Sigmoid colon (tissue), 7 donors: Measurements from ENCODE around the gene TEDC1. TPM values are rescaled to one million over a fixed set of nuclear protein-coding genes. Genes with fewer than 3 reads are reported as not detected.

Experiments
- DNase-seq: peaks from one replicate; pipeline ENCODE4 v3.0.0-alpha.2; 2019
- H3K27ac ChIP-seq, 4 donors: fragments of 200-600 bp; sonication (generic); one replicate each; pipeline ENCODE4 v1.5.1; 2016 to 2019; ENCODE audit warnings: mild to moderate bottlenecking in 1 of 4
- H3K27me3 ChIP-seq, 3 donors: fragments of 200-600 bp; sonication (generic); one replicate each; pipeline ENCODE4 v1.5.1; 2019; ENCODE audit warnings: mild to moderate bottlenecking in 1 of 3
- H3K36me3 ChIP-seq, 4 donors: fragments of 200-600 bp; sonication (generic); one replicate each; pipeline ENCODE4 v1.5.1; 2016 to 2019
- H3K4me1 ChIP-seq, 4 donors: fragments of 200-600 bp; sonication (generic); one replicate each; pipeline ENCODE4 v1.5.1; 2017 to 2019
- H3K4me3 ChIP-seq, 4 donors: fragments of 200-600 bp; sonication (generic); one replicate each; pipeline ENCODE4 v1.5.1; 2017 to 2019; ENCODE audit warnings: mild to moderate bottlenecking in 2 of 4, moderate library complexity in 1 of 4
- H3K9me3 ChIP-seq, 4 donors: fragments of 200-600 bp in 3 of 4; sonication (generic) in 3 of 4; one replicate each; pipeline versions ENCODE4 v1.5.1 to v1.6.1; 2013 to 2019
- CTCF ChIP-seq, 4 experiments: fragments of 450-650 bp in 3 of 4; fragments of 200-600 bp in 1 of 4; IDR thresholded peaks; one replicate each; pipeline ENCODE4 v1.5.1; 2016 to 2019; ENCODE audit warnings: antibody characterized with exemption in 4 of 4, mild to moderate bottlenecking in 3 of 4, moderate library complexity in 2 of 4
- EP300 ChIP-seq, 4 donors: sonication (generic); formaldehyde crosslinking; IDR thresholded peaks; one replicate each; pipeline ENCODE4 v1.6.1; 2017; ENCODE audit warnings: antibody characterized with exemption in 4 of 4
- POLR2A ChIP-seq, 2 donors: fragments of 450-650 bp; IDR thresholded peaks; one replicate each; pipeline ENCODE4 v1.6.1; 2016; ENCODE audit warnings: antibody characterized with exemption in 2 of 2, mild to moderate bottlenecking in 2 of 2, moderate library complexity in 2 of 2
- POLR2AphosphoS5 ChIP-seq, 4 donors: sonication (generic); formaldehyde crosslinking; IDR thresholded peaks; one replicate each; pipeline ENCODE4 v1.6.1; 2017; ENCODE audit warnings: antibody characterized with exemption in 4 of 4
- WGBS, 2 donors: extraction: QIAGEN DNeasy Blood & Tissue Kit; methylation state at CpG; one replicate each; pipeline ENCODE4 v1.1.7; 2013; 5-methylcytosine and 5-hydroxymethylcytosine counted together
- intact Hi-C: fragments of 100-400 bp; cut with DNase I; formaldehyde crosslinking; loops from one replicate; pipeline ENCODE4 v1.15.1; 2023
- polyA plus RNA-seq, 3 donors: library from polyadenylated mRNA; stranded (reverse); fragments of 200-250 nt; gene quantifications; one replicate each; pipeline ENCODE4 v1.2.3, GENCODE V29; 2013
- total RNA-seq, 4 donors: library from RNA; depleted of rRNA; stranded (reverse); fragments of >200 nt; gene quantifications; one replicate each; pipeline ENCODE4 v1.1.0, GENCODE V29; 2016
- donor health status: healthy with polysubstance abuse.
- donor health status: Bipolar disorder and iron deficiency.
- donor health status: healthy.

The TEDC1 gene
- total and polyA plus RNA-seq, 7 donors: 0.16 to 36.0 (median 5.2) TPM

- H3K4me1 ChIP-seq: peaks cover 0 to 72% (median 66%) of the 10 kb centered on the region in 4 donors
- TF ChIP-seq EP300 (IDR thresholded peaks at IDR 0.05) (no peak), CTCF (IDR thresholded peaks at IDR 0.05) (peak; percentile 96 to 99 (median 98)), POLR2AphosphoS5 (IDR thresholded peaks at IDR 0.05) (peak; percentile 6 to 75 (median 59)), POLR2A (IDR thresholded peaks at IDR 0.05) (no peak)
- peaks cover 0 to 4% (median 0%) of the 10 kb centered on the region in 4 donors for H3K36me3 ChIP-seq
- H3K9me3 ChIP-seq: no peaks in the 10 kb centered on the region
- H3K27me3 ChIP-seq: peaks cover 0 to 43% (median 11%) of the 10 kb centered on the region in 3 donors
- intact Hi-C loops: loop anchor here (1.0 to 5.0 kb wide), 2 partner anchors 9 to 169 kb away; partner anchors contain the start of gene PACS2
- H3K4me3 ChIP-seq: peak overlapping the region; percentile 24 to 51 (median 42)
- H3K27ac ChIP-seq: peak overlapping the region; percentile 85 to 98 (median 91)
- peak; percentile 94 for DNase-seq
- 1% methylated on average over 35 of the region's 35 CpGs for WGBS, 2 donors
These were observed 9.9 kb upstream of the TEDC1 start for GRCh38 chr14:105480807-105481801.

- peaks cover 0 to 43% (median 16%) of the 10 kb centered on the region in 3 donors for H3K27me3 ChIP-seq
- peaks cover 0 to 72% (median 65%) of the 10 kb centered on the region in 4 donors for H3K4me1 ChIP-seq
- H3K4me3 ChIP-seq: peak overlapping the region; percentile 24 to 51 (median 42)
- intact Hi-C loops: loop anchor here (1.0 to 5.0 kb wide), 2 partner anchors 8 to 170 kb away; partner anchors contain the start of gene PACS2
- peak; percentile 97 for DNase-seq
- H3K36me3 ChIP-seq: peaks cover 0 to 4% (median 0%) of the 10 kb centered on the region in 4 donors
- H3K27ac ChIP-seq: peak overlapping the region; percentile 85 to 98 (median 91)
- TF ChIP-seq CTCF (IDR thresholded peaks at IDR 0.05) (peak in 1 of 4 experiments; percentile 18), EP300 (IDR thresholded peaks at IDR 0.05) (peak in 1 of 4 donors; percentile 59), POLR2A (IDR thresholded peaks at IDR 0.05) (no peak), POLR2AphosphoS5 (IDR thresholded peaks at IDR 0.05) (peak in 3 of 4 donors; percentile 43 to 69 (median 57))
- no peaks in the 10 kb centered on the region for H3K9me3 ChIP-seq
- 1 to 2% methylated on average over 18 of the region's 18 CpGs for WGBS, 2 donors
These were observed 9.1 kb upstream of the TEDC1 start for GRCh38 chr14:105481886-105482457.

GRCh38 chr14:105482486-105483110 is 8.4 kb upstream of the TEDC1 start:
- peaks cover 3 to 45% (median 21%) of the 10 kb centered on the region in 3 donors for H3K27me3 ChIP-seq

More at GRCh38 chr14:105482486-105483110, 8.4 kb upstream of the TEDC1 start:
- H3K36me3 ChIP-seq: peaks cover 0 to 4% (median 0%) of the 10 kb centered on the region in 4 donors
- peaks cover 0 to 74% (median 65%) of the 10 kb centered on the region in 4 donors for H3K4me1 ChIP-seq
- WGBS, 2 donors: 56 to 75% methylated on average over 18 of the region's 18 CpGs
- intact Hi-C loops: loop anchor here (5.0 kb wide), 1 partner anchor 170 kb away; the partner anchor contains the start of gene PACS2
- no peak for DNase-seq
- TF ChIP-seq CTCF (IDR thresholded peaks at IDR 0.05): no peak
- no peak for TF ChIP-seq POLR2AphosphoS5 (IDR thresholded peaks at IDR 0.05)
- TF ChIP-seq EP300 (IDR thresholded peaks at IDR 0.05): no peak
- TF ChIP-seq POLR2A (IDR thresholded peaks at IDR 0.05): no peak
- peak overlapping the region; percentile 85 to 98 (median 91) for H3K27ac ChIP-seq
- H3K9me3 ChIP-seq: no peaks in the 10 kb centered on the region
- H3K4me3 ChIP-seq: no peak overlapping the region
